GM12892 (cell line): ENCODE results near the gene ERVW-1.
"Not testable (repeated sequence)": the region's sequence is repeated elsewhere in the genome, so short reads cannot be mapped to it uniquely, and the experiment has no call there.

ENCODE experiments used
- DNase-seq: peaks from one replicate; pipeline ENCODE4 v3.0.0; 2011; ENCODE audit not compliant: insufficient read length
- FAIRE-seq: peaks from 2 replicates; lab custom pipeline; 2011; peaks lifted over from hg19 to GRCh38; lab: Jason Lieb, UNC
- POLR2A ChIP-seq: IDR thresholded peaks from 2 replicates; pipeline ENCODE4 v1.6.1; 2011; ENCODE audit warnings: low read depth, low read length, control low read depth
- POLR2AphosphoS5 ChIP-seq: IDR thresholded peaks from 2 replicates; pipeline ENCODE4 v1.6.1; 2011; ENCODE audit warnings: low read depth, low read length, control low read depth
- TAF1 ChIP-seq: IDR thresholded peaks from 2 replicates; pipeline ENCODE4 v1.6.1; 2011; ENCODE audit warnings: low read depth, mild to moderate bottlenecking, control low read depth, low read length, borderline replicate concordance

The ERVW-1 gene

DNA sequence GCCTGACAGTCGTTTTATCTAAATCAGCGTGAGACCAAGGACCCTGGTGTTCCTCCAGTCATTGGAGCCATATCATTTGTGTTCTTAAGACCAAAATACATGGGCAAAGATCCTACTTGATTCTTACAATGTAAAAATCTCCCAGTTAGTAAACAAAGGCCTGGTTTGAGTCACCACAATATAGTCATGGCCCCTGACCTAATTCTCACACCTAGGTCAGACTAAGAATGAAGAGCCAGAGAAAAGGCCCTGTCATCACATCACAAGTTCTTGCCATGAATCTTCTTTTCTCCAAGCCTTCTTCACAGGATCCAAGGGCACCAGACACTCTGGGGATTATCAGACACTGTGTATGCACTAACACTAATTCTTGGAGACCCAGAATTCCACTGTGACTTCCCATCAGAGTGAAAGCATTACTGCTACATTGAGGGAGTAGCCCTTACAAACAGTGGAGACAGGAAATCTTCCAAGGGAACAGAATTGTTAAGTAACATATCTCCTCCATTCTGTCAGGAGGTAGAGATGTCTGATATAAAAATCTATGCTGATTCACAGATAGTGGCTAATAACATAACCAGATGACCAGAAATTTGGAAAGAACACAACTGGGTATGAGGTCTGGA, 7.6 kb upstream of the ERVW-1 start:
- TF ChIP-seq POLR2AphosphoS5 (no peak), TAF1 (no peak), POLR2A (no peak)
- FAIRE-seq (no peak), DNase-seq (no peak)

DNA sequence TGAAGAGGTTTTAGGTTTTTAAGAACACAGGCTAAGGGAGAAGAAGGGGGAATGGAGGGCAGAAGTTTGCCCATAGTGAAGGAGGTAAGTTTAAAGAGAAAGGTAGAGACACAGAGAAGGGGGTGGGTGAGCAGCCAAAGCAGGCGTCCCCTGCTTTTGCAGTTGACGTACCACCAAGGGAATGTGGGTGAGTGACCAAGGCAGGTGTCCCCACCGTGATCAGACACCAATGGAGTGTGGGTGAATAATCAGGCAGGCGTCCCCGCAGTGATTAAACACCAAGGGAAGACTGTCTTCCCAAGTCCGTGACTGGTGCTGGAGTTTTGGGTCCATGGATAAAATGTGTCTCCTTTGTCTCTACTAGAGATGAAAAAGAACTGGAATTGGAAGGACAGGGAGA, 6.5 kb upstream of the ERVW-1 start:
- not testable (repeated sequence) for DNase-seq

DNA sequence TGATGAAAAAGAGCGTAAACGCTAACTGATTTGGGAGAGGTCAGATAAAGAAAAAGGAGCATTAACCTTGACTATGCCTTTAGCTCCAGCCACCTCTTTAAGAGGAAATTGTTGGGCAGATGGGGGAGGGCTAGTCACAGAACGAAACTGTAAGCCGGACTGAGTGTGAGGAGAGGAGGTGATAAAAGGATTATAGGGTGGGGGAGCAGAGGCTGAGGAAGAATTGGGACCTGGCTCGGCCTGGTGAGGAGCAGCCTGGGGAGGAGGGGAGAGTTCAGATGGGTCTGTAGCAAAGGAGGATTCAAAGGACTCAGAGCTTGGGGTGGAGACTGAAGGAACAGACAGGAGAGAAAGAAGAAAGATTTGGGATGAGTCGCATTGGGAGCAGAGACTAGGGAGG, 5.9 kb upstream of the ERVW-1 start:
- not testable (repeated sequence) for FAIRE-seq, DNase-seq

More for the DNA sequence above, 6.5 kb upstream of the ERVW-1 start:
- not testable (repeated sequence) for FAIRE-seq

DNA sequence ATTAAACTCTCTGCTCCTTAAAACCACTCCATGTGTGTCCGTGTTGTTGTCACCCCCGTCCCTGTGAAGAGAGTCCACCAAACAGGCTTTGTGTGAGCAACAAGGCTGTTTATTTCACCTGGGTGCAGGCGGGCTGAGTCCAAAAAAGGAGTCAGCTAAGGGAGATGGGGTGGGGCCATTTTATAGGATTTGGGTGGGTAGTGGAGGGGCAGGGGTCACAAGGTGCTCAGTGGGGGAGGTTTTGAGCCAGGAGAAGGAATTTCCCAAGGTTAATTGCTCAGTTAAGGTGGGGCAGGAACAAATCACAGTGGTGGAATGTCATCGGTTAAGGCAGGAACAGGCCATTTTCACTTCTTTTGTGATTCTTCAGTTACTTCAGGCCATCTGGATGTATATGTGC, 1.4 kb upstream of the ERVW-1 start:
- DNase-seq, FAIRE-seq: not testable (repeated sequence)

DNA sequence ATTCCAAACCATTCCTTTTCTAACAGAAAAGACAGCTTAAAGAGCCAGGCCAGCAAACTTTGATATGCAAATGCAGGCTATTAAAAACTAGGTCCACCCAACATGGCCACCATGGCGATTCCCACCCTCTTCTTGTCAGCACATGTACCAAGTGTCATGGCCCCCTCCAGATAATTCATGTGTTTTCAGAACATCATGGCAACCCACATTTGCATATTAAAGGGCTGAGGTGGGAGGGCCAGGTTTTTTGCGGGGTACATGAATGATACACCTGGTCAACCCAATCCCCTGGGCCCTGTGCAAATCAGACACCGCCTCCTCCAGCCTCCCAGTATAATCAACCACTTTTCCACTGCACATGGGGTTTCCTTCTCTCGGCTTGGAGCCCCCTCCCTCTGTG, 965 bp upstream of the ERVW-1 start:
- FAIRE-seq (no peak), DNase-seq (no peak)
- no peak for TF ChIP-seq POLR2AphosphoS5
- TF ChIP-seq POLR2A, result no peak
- no peak for TF ChIP-seq TAF1

DNA sequence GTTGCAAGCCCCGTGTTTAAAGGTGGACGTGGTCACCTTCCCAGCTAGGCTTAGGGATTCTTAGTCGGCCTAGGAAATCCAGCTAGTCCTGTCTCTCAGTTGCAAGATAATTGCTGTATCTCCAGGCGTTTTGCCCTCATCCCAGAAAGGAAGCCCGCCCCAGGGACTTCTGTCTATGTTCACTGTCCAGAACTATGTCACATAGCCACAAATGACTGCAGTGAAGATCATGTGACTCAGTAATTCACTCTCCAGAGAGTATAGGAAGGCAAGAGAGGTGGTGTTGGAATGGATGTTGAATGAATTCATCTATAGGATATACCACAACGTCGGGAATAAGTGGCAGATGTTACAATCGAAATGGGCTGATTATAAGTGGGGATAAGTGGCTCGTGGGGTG, 349 bp upstream of the ERVW-1 start:
- no peak for FAIRE-seq
- no peak for TF ChIP-seq POLR2A
- no peak for TF ChIP-seq TAF1
- no peak for TF ChIP-seq POLR2AphosphoS5
- DNase-seq, result no peak

DNA sequence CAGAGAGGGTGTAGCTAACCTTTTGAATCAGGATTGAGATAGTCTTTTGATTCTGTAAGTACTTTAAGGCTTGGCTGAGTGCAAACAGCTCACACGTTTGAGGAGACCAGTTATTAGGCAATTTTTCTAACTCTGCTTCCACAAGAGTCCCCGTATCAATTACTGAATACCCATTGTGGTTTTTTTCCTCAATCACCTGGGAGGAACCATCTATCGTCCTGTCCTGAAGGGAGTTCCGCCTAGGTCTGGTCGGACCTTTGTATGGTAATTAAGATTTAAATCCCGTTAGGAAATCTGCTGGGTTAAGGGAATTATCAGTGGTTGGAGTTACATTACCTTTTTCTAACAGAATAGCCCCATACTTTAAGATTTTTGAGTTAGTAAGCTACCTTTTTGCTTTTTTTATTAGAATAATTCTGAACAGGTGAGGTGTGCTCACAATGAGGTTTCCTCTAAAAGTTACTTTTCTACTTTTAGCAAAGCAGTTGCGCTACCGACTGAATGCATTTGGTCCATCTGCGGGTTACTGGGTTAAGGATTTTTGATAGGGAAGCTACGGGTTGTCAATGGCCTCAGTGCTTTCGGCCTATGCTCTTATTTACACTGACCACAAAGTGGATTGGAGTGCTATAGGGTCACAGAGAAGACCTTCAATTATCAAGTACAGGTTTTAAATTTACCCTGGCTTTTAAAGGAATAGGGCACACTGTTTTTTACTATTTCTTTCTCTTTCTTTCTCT, 1.7 kb downstream of the ERVW-1 start:
- FAIRE-seq, result not testable (repeated sequence)

DNA sequence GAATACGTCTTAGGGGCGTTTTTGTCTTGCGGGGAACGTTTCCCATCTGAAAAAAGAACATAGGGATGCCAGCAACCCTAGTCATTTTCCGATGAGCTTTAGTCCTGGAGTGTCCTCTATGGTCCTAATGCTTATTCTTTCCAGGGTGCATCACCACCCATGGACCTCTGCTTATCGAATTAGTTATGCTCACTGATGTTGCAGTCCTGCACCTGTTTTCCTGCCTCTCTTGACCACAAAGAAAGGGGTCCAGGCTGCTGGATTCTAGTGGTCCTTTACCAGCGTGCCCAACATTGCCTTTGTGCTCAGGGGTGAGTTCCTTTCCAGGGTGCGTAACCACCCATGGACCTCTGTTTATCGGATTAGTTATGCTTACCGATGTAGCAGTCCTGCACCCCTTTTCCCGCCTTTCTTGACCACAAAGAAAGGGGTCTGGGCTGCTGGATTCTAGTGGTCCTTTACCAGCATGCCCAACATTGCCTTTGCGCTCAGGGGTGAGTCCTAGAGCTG, 2.4 kb downstream of the ERVW-1 start:
- not testable (repeated sequence) for DNase-seq, FAIRE-seq

More for the DNA sequence above, 1.7 kb downstream of the ERVW-1 start:
- DNase-seq, result not testable (repeated sequence)

DNA sequence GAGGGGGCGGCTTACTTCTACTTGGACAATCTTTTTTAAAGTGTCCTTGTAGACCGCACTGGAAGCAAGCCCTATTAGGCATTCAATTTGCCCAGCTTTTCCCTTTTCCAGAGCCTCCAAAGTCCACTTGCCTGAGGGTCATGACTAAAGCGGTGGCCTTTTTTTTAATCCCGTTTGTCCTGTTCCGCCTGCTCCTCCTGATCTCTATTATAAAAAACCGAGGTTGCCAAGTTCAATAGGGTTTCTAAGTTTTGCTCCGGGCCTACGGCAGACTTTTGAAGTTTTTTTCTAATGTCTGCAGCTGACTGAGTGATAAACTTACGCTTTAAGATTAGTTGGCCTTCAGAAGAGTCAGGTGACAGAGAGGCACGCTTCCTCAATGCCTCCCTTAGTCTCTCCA, 3.8 kb downstream of the ERVW-1 start:
- not testable (repeated sequence) for DNase-seq, FAIRE-seq

DNA sequence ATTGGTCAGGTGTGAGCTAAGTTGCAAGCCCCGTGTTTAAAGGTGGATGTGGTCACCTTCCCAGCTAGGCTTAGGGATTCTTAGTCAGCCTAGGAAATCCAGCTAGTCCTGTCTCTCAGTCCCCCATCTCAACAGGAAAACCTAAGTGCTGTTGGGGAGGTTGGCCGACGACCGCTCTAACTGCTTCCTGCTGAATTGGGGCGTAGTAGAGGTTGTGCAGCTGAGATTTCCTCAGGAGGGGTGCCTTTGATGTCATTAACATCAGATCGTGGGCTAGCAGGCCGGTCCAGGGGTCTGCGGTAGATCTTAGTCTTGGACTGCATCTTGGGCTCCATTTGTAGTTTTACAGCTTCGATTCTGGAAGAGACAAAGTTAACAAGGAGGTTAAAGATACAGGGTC, 9.2 kb downstream of the ERVW-1 start:
- DNase-seq, FAIRE-seq: not testable (repeated sequence)

DNA sequence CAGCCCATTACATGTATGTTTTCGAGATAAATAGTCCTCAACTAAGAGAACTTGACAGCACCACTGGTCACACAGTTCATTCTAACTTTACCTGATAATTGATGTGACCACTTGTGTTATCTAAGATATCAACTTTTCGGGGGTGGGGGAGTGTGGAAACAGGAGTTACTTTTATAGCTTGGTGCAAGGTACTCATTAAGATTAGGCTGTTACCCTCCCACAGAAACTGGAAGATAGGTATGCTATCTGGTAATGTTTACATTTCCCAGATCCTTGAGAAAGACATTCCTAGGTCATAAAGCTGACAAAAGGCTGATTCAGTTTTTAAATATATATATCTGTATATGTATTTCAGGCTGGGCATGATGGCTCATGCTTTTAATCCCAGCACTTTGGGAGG, 11.1 kb downstream of the ERVW-1 start:
- FAIRE-seq, result no peak
- TF ChIP-seq POLR2AphosphoS5, result no peak
- no peak for DNase-seq

DNA sequence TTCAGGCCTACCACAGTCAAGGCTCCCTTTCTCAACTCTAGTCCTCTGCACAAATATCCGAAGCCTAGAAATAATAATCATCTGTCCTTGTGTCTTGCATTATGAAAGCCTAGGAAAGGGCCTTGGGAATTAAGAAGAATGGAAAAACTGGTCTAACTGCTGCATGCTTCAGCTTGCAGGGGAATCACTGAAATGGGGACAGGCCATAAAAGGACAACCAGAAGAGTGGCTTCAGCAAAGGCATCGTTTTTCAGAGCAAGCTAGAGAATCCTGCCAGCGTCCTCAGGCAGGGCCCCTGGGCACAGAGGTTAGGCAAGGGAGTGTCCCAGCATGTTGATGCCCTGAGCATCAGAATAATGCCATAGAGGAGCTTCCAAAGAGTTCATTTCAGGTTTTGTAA, 13.2 kb downstream of the ERVW-1 start:
- FAIRE-seq, result no peak

DNA sequence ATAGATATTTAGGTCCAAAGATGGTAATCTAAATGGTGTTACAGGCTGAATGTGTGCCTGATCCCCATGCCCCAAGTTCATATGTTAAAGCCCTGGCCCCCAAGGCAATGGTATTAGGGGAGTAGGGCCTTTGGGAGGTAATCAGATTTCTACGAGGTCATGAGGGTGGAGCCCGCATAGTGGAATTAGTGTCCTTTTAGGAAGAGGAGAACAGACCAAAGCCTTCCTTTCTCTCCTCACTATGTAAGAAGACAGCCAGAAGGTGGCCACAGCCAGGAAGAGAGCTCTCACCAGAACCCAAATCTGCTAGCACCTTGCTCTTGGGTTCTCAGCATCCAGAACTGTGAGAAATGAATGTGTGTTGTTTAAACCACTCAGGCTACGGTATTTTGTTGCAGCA, 15.2 kb downstream of the ERVW-1 start:
- FAIRE-seq (no peak), DNase-seq (no peak)
- no peak for TF ChIP-seq POLR2A
- TF ChIP-seq TAF1, result no peak
- no peak for TF ChIP-seq POLR2AphosphoS5

More for the DNA sequence above, 13.2 kb downstream of the ERVW-1 start:
- TF ChIP-seq TAF1, result no peak
- TF ChIP-seq POLR2AphosphoS5, result no peak
- TF ChIP-seq POLR2A, result no peak
- no peak for DNase-seq
